SK-N-SH (cell line): ENCODE measurements around the gene PLA2G4B. TPM values are rescaled to one million over a fixed set of nuclear protein-coding genes. Genes with fewer than 3 reads are reported as not detected.

ENCODE experiments used
- CTCF ChIA-PET: fragments of 300-600, 350-600 bp; formaldehyde crosslinking; extraction: SDS; loops from one replicate; lab custom pipeline; 2021; lab: Yijun Ruan, JAX
- POLR2A ChIA-PET: fragments of 350-600 bp; sonication (Branson Sonifier 250); formaldehyde crosslinking; extraction: SDS; loops from one replicate; lab custom pipeline; 2020; ENCODE audit warnings: antibody characterized with exemption, inconsistent platforms; lab: Yijun Ruan, JAX
- DNase-seq: peaks from one replicate; pipeline ENCODE4 v3.0.0; 2012
- H2AFZ ChIP-seq: fragments of 200-600 bp; sonication (generic); 2 replicates; pipeline ENCODE4 v1.8.1; 2016; ENCODE audit warnings: antibody characterized with exemption, mild to moderate bottlenecking, low read depth
- H3F3A ChIP-seq: fragments of 200-600 bp; sonication (generic); replicated peaks from 2 replicates; pipeline ENCODE3; 2016; ENCODE audit warnings: antibody characterized with exemption, mild to moderate bottlenecking; ENCODE audit not compliant: insufficient read depth
- H3K27ac ChIP-seq, 2 experiments: fragments of 200-500 bp in 1 of 2; fragments of 200-600 bp in 1 of 2; sonication (Bioruptor generic) in 1 of 2; sonication (generic), shearing (Covaris generic) in 1 of 2; 2 replicates each; pipeline versions ENCODE4 v1.5.1 to v1.6.1; 2014 to 2016; ENCODE audit warnings: low read depth in 2 of 2, inconsistent platforms in 1 of 2, low read length in 1 of 2, mild to moderate bottlenecking in 1 of 2, mixed read lengths in 1 of 2
- H3K27me3 ChIP-seq: fragments of 200-600 bp; sonication (generic), shearing (Covaris generic); 2 replicates; pipeline ENCODE4 v1.6.1; 2016; ENCODE audit warnings: mixed run types; ENCODE audit not compliant: insufficient read depth
- H3K36me3 ChIP-seq, 2 experiments: fragments of 200-500 bp in 1 of 2; fragments of 200-600 bp in 1 of 2; sonication (Bioruptor generic) in 1 of 2; sonication (generic) in 1 of 2; replicated peaks in 1 of 2; 2 replicates each; pipeline versions ENCODE3 to v1.5.1; 2014 to 2016; ENCODE audit warnings: low read length in 1 of 2, mild to moderate bottlenecking in 1 of 2; ENCODE audit not compliant: insufficient read depth in 2 of 2, control insufficient read depth in 1 of 2
- H3K4me1 ChIP-seq, 2 experiments: fragments of 200-500 bp in 1 of 2; fragments of 200-600 bp in 1 of 2; sonication (Bioruptor generic) in 1 of 2; sonication (generic), shearing (Covaris generic) in 1 of 2; 2 replicates each; pipeline versions ENCODE4 v1.5.1 to v1.6.1; 2014 to 2016; ENCODE audit warnings: low read depth in 1 of 2, low read length in 1 of 2, mixed run types in 1 of 2; ENCODE audit not compliant: insufficient read depth in 2 of 2, control insufficient read depth in 1 of 2
- H3K4me2 ChIP-seq: fragments of 200-600 bp; sonication (generic), shearing (Covaris generic); 2 replicates; pipeline ENCODE4 v1.6.1; 2017; ENCODE audit warnings: mixed run types
- H3K4me3 ChIP-seq, 2 experiments: fragments of 200-500 bp in 1 of 2; fragments of 200-600 bp in 1 of 2; sonication (Bioruptor generic) in 1 of 2; sonication (generic), shearing (Covaris generic) in 1 of 2; 2 replicates each; pipeline versions ENCODE4 v1.5.1 to v1.8.1; 2014 to 2016; ENCODE audit warnings: low read depth in 2 of 2, inconsistent platforms in 1 of 2, low read length in 1 of 2, mild to moderate bottlenecking in 1 of 2, mixed read lengths in 1 of 2, moderate library complexity in 1 of 2
- H3K79me2 ChIP-seq: fragments of 200-600 bp; sonication (generic); 2 replicates; pipeline ENCODE4 v1.8.1; 2017; ENCODE audit warnings: mild to moderate bottlenecking; ENCODE audit not compliant: insufficient read depth
- H3K9ac ChIP-seq: fragments of 200-600 bp; sonication (generic); 2 replicates; pipeline ENCODE4 v1.6.1; 2017; ENCODE audit warnings: mixed run types
- H3K9me2 ChIP-seq: fragments of 200-600 bp; sonication (generic); 2 replicates; pipeline ENCODE4 v1.6.1; 2017; ENCODE audit warnings: mixed run types
- H3K9me3 ChIP-seq: fragments of 200-600 bp; sonication (generic); 2 replicates; pipeline ENCODE4 v1.6.1; 2017; ENCODE audit warnings: mixed run types, mild to moderate bottlenecking, moderate library complexity
- H4K20me1 ChIP-seq: fragments of 200-600 bp; sonication (generic); 2 replicates; pipeline ENCODE4 v1.6.1; 2017; ENCODE audit warnings: mild to moderate bottlenecking, mixed run types; ENCODE audit not compliant: insufficient read depth
- CHD2 ChIP-seq: fragments of 150-350 bp; IDR thresholded peaks from 2 replicates; pipeline ENCODE4 v1.6.1; 2018; ENCODE audit warnings: low read length; ENCODE audit not compliant: partially characterized antibody
- ELF1 ChIP-seq: IDR thresholded peaks from 2 replicates; pipeline ENCODE4 v1.4.0; 2012
- EZH2phosphoT487 ChIP-seq: fragments of 200-600 bp; sonication (generic); IDR thresholded peaks from 2 replicates; pipeline ENCODE4 v1.6.1; 2017; ENCODE audit warnings: low read depth, mixed run types, mild to moderate bottlenecking, antibody characterized with exemption, moderate library complexity, borderline replicate concordance
- FOSL2 ChIP-seq: IDR thresholded peaks from 2 replicates; pipeline ENCODE4 v1.4.0; 2012; ENCODE audit warnings: low read depth, mild to moderate bottlenecking, moderate library complexity, borderline replicate concordance
- FOXJ3 ChIP-seq: sonication (generic); formaldehyde crosslinking; IDR thresholded peaks from 2 replicates; pipeline ENCODE4 v1.5.1; 2020; ENCODE audit warnings: mild to moderate bottlenecking, missing genetic modification reagents
- FOXM1 ChIP-seq: IDR thresholded peaks from 2 replicates; pipeline ENCODE4 v1.4.0; 2012; ENCODE audit warnings: low read depth, mild to moderate bottlenecking
- GABPA ChIP-seq: IDR thresholded peaks from 2 replicates; pipeline ENCODE4 v1.4.0; 2012; ENCODE audit warnings: low read depth, mild to moderate bottlenecking
- GATA2 ChIP-seq: sonication (generic); formaldehyde crosslinking; IDR thresholded peaks from 2 replicates; pipeline ENCODE4 v1.5.0; 2020; ENCODE audit warnings: mild to moderate bottlenecking, missing genetic modification reagents
- JUND ChIP-seq: IDR thresholded peaks from 2 replicates; pipeline ENCODE4 v1.4.0; 2012
- MEF2A ChIP-seq: IDR thresholded peaks from 2 replicates; pipeline ENCODE4 v1.4.0; 2012; ENCODE audit warnings: low read depth, borderline replicate concordance
- NFIC ChIP-seq: IDR thresholded peaks from 2 replicates; pipeline ENCODE4 v1.4.0; 2012; ENCODE audit warnings: borderline replicate concordance
- PBX3 ChIP-seq: IDR thresholded peaks from 2 replicates; pipeline ENCODE4; 2012
- POLR2AphosphoS5 ChIP-seq: IDR thresholded peaks from 2 replicates; pipeline ENCODE4 v1.6.1; 2012; ENCODE audit warnings: low read depth, low read length
- RAD21 ChIP-seq: IDR thresholded peaks from 2 replicates; pipeline ENCODE4 v1.6.1; 2012; ENCODE audit warnings: mild to moderate bottlenecking, low read length
- RCOR1 ChIP-seq: fragments of 150-350 bp; IDR thresholded peaks from 2 replicates; pipeline ENCODE4 v1.6.1; 2017; ENCODE audit warnings: antibody characterized with exemption, low read length
- RFX5 ChIP-seq: IDR thresholded peaks from 2 replicates; pipeline ENCODE4 v1.6.1; 2012; ENCODE audit warnings: mild to moderate bottlenecking, improper control_type of control experiment, low read length
- RXRA ChIP-seq: IDR thresholded peaks from 2 replicates; pipeline ENCODE4 v1.4.0; 2012; ENCODE audit warnings: low read depth, mild to moderate bottlenecking, borderline replicate concordance
- SIN3A ChIP-seq: IDR thresholded peaks from 2 replicates; pipeline ENCODE4 v1.6.1; 2012; ENCODE audit warnings: low read depth, mild to moderate bottlenecking, low read length, moderate library complexity, borderline replicate concordance
- TAF1 ChIP-seq: IDR thresholded peaks from 2 replicates; pipeline ENCODE4 v1.6.1; 2012; ENCODE audit warnings: low read depth, mild to moderate bottlenecking, low read length, moderate library complexity, borderline replicate concordance
- TEAD4 ChIP-seq: IDR thresholded peaks from 2 replicates; pipeline ENCODE4 v1.4.0; 2012; ENCODE audit warnings: mild to moderate bottlenecking, borderline replicate concordance; ENCODE audit not compliant: insufficient read depth
- USF1 ChIP-seq: IDR thresholded peaks from 2 replicates; pipeline ENCODE4 v1.4.0; 2012; ENCODE audit warnings: low read depth, borderline replicate concordance
- WGBS: methylation state at CpG from one replicate; pipeline ENCODE4 v1.1.6; 2017; ENCODE audit warnings: low lambda C conversion rate; 5-methylcytosine and 5-hydroxymethylcytosine counted together
- polyA plus RNA-seq, 3 experiments: library from polyadenylated mRNA; depleted of rRNA; stranded (reverse); fragments of >200 nt; gene quantifications; 2 replicates each; pipeline ENCODE4 v1.2.3, GENCODE V29; 2012

The PLA2G4B gene
- polyA plus RNA-seq, 1 of the 3 experiments (the other 2 are of a cell fraction), result 5.3 TPM

- DNase-seq, result no peak
- H3K4me1 ChIP-seq, result peaks cover 0 to 27% of the 10 kb centered on the region in 2 experiments; a peak in 1 of 4 replicates
- no peaks in the 10 kb centered on the region for H3K9me3 ChIP-seq
- TF ChIP-seq CHD2 (no peak), PBX3 (no peak), RCOR1 (no peak), JUND (no peak), NFIC (no peak), EZH2phosphoT487 (no peak), RXRA (no peak), FOSL2 (no peak), RFX5 (no peak), GABPA (no peak), TEAD4 (no peak), USF1 (no peak), POLR2AphosphoS5 (no peak), FOXJ3 (CRISPR knock-in tag) (no peak), TAF1 (no peak), ELF1 (no peak), GATA2 (no peak), MEF2A (no peak)
- H3K27me3 ChIP-seq, result no peaks in the 10 kb centered on the region
- no peaks in the 10 kb centered on the region for H3K9me2 ChIP-seq
- H3K4me3 ChIP-seq, result no peak overlapping the region
- H3K36me3 ChIP-seq, result no peaks in the 10 kb centered on the region
- WGBS, result 73% methylated on average over 6 of the region's 10 CpGs
- H3K4me2 ChIP-seq, result no peak overlapping the region
- H3K9ac ChIP-seq, result no peak overlapping the region
- H3K79me2 ChIP-seq, result no peaks in the 10 kb centered on the region
- H2AFZ ChIP-seq, result no peak overlapping the region
- POLR2A ChIA-PET, result no interaction called here
- H4K20me1 ChIP-seq, result no peaks in the 10 kb centered on the region
- H3F3A ChIP-seq, result no peaks in the 10 kb centered on the region
- no peak overlapping the region for H3K27ac ChIP-seq
- CTCF ChIA-PET, result interaction anchor here (1.1 to 1.7 kb wide), 2 partner anchors 20 to 66 kb away, joined by 3 to 4 read pairs; no protein-coding TSS in a partner anchor
Measured at GRCh38 chr15:41878355-41878699, 39.7 kb downstream of the PLA2G4B start.

GRCh38 chr15:41879321-41879845, 40.7 kb downstream of the PLA2G4B start:
- Histone ChIP-seq H3K27me3 (no peaks in the 10 kb centered on the region), H3F3A (no peaks in the 10 kb centered on the region), H3K9me2 (no peaks in the 10 kb centered on the region), H3K9ac (no peak overlapping the region), H3K4me2 (no peak overlapping the region), H3K9me3 (no peaks in the 10 kb centered on the region), H2AFZ (no peak overlapping the region), H3K4me3 (no peak overlapping the region), H3K4me1 (peaks cover 0 to 27% of the 10 kb centered on the region in 2 experiments; a peak in 1 of 4 replicates), H3K79me2 (no peaks in the 10 kb centered on the region), H3K36me3 (no peaks in the 10 kb centered on the region), H3K27ac (no peak overlapping the region), H4K20me1 (no peaks in the 10 kb centered on the region)
- WGBS, result 94% methylated on average over 5 of the region's 10 CpGs
- TF ChIP-seq TAF1, result no peak
- TF ChIP-seq RAD21, result no peak
- TF ChIP-seq FOXM1, result no peak
- TF ChIP-seq FOXJ3 (CRISPR knock-in tag), result no peak
- no peak for TF ChIP-seq GATA2
- no peak for TF ChIP-seq SIN3A
- no peak for DNase-seq
- ChIA-PET POLR2A (interaction anchor here (0.6 kb wide), 1 partner anchor 335 kb away, joined by 3 read pairs; the partner anchor contains the start of gene RPAP1), CTCF (interaction anchor here (0.8 to 1.0 kb wide), 2 partner anchors 18 to 53 kb away, joined by 3 read pairs; no protein-coding TSS in a partner anchor)
